NT2/D1 (cell line): ENCODE measurements around the gene GP1BB.

Source experiments
- DNase-seq: peaks from one replicate; pipeline ENCODE4 v3.0.0-alpha.2; 2011; ENCODE audit warnings: low read depth, low spot score
- H3K27me3 ChIP-seq: 2 replicates; pipeline ENCODE4 v1.6.0; 2011; ENCODE audit warnings: mild to moderate bottlenecking; ENCODE audit not compliant: insufficient read length, insufficient read depth
- H3K36me3 ChIP-seq: 2 replicates; pipeline ENCODE4 v1.6.1; 2011; ENCODE audit warnings: mild to moderate bottlenecking, low read length, mixed read lengths; ENCODE audit not compliant: insufficient read depth, insufficient read length
- H3K4me1 ChIP-seq: 2 replicates; pipeline ENCODE4 v1.5.1; 2011; ENCODE audit not compliant: insufficient read depth, insufficient read length
- H3K4me3 ChIP-seq: 2 replicates; pipeline ENCODE4 v1.5.1; 2011; ENCODE audit warnings: low read depth; ENCODE audit not compliant: insufficient read length
- H3K9ac ChIP-seq: 2 replicates; pipeline ENCODE4 v1.6.0; 2011; ENCODE audit warnings: low read depth; ENCODE audit not compliant: insufficient read length
- H3K9me3 ChIP-seq: 2 replicates; pipeline ENCODE4 v1.5.1; 2011; ENCODE audit warnings: mild to moderate bottlenecking, low read length; ENCODE audit not compliant: insufficient read depth
- SUZ12 ChIP-seq: IDR thresholded peaks from 2 replicates; pipeline ENCODE4 v1.6.1; 2011; ENCODE audit not compliant: insufficient read length, insufficient read depth; ENCODE audit errors: extremely low read depth
- YY1 ChIP-seq: IDR thresholded peaks from 2 replicates; pipeline ENCODE4 v1.6.1; 2011; ENCODE audit not compliant: insufficient read length, insufficient read depth
- ZNF274 ChIP-seq: IDR thresholded peaks from 2 replicates; pipeline ENCODE4 v1.6.1; 2011; ENCODE audit warnings: mild to moderate bottlenecking, low read depth, low read length

GP1BB gene

DNA sequence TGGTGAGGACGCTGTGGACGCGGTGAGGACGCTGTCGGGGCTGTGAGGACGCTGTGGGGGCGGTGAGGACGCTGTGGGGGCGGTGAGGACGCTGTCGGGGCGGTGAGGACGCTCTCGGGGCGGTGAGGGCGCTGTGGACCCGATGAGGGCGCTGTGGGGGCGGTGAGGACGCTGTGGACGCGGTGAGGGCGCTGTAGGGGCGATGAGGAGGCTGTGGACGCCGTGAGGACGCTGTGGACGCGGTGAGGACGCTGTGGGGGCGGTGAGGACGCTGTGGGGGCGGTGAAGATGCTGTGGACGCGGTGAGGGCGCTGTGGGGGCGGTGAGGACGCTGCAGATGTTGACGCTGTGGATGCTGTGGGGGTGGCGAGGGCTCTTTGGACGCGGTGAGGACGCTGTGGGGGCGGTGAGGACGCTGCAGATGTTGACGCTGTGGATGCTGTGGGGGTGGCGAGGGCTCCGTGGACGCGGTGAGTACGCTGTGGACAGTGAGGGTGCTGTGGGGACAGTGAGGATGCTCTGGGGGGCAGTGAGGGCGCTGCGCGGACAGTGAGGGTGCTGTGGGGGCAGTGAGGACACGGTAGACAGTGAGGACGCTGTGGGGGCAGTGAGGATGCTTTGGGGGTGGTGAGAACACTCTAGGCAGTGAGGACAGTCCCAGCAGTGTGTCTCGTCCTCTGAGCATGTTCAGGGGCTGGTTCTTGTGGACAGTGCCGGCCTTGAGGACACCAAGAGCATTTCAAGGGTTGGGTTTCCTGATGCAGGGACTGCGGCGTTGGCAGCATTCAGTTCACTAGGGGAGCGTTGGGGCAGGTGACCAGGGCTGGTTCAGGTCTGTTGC is 4.2 kb downstream of the GP1BB start:
- TF ChIP-seq SUZ12: no peak
- TF ChIP-seq YY1: no peak
- no peak for TF ChIP-seq ZNF274
- H3K36me3 ChIP-seq: peaks cover 4% of the 10 kb centered on the region
- DNase-seq: no peak
- H3K4me3 ChIP-seq: no peak overlapping the region
- H3K4me1 ChIP-seq: peaks cover 9% of the 10 kb centered on the region
- H3K27me3 ChIP-seq: peaks cover 44% of the 10 kb centered on the region
- no peak overlapping the region for H3K9ac ChIP-seq
- peaks cover 14% of the 10 kb centered on the region; the same call in 1 of the 2 replicates for H3K9me3 ChIP-seq

DNA sequence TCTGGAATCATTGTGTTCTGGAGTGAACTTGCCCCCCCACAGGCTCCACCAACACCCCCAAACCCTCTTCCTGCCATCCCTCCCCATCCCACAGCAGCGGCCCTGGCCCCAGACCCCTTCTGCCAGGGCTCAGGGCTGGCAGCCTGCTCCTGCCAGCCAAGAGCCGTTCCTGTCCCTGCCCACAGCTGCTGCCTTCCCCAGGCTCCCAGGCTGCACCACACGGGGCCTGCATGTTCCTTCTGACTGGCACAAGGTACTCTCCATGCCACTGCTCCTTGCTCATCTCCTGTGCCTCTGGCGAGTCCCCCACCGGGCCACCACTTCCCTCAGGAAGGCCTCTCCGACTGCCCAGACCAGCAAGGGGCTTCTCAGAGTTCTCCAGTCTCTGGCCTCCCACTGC is 4.9 kb downstream of the GP1BB start:
- Histone ChIP-seq H3K4me3 (no peak overlapping the region), H3K27me3 (peaks cover 37% of the 10 kb centered on the region), H3K9ac (no peak overlapping the region), H3K4me1 (peaks cover 9% of the 10 kb centered on the region), H3K36me3 (peaks cover under 1% of the 10 kb centered on the region), H3K9me3 (peaks cover 7% of the 10 kb centered on the region; the same call in 1 of the 2 replicates)
- DNase-seq: no peak
- no peak for TF ChIP-seq YY1
- TF ChIP-seq ZNF274: no peak

DNA sequence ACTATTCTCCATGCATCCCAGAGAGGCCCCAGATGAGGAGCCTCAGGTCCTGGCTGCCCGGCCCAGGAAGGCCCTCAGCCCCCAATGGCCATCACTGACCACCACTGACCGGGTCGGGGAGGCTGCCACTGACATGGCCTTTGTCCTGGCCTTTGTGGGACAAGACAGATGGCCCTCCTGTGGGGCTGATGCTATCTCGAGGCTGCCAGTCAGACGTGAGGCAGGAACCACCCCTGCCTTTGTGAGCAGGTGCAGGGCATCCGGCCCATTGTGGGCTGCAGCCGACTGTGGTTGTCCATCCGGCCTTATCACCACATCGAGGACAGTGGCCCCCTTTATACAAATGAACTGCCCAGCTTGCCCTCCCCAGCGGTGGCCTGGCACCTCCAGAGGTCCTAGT is 5.5 kb downstream of the GP1BB start:
- TF ChIP-seq YY1: no peak
- TF ChIP-seq ZNF274: no peak
- TF ChIP-seq SUZ12: no peak
- H3K9me3 ChIP-seq: peaks cover 6% of the 10 kb centered on the region; the same call in 1 of the 2 replicates
- no peak overlapping the region for H3K4me3 ChIP-seq
- no peak for DNase-seq
- no peaks in the 10 kb centered on the region for H3K36me3 ChIP-seq
- H3K27me3 ChIP-seq: peaks cover 33% of the 10 kb centered on the region
- peaks cover 9% of the 10 kb centered on the region for H3K4me1 ChIP-seq
- H3K9ac ChIP-seq: no peak overlapping the region

DNA sequence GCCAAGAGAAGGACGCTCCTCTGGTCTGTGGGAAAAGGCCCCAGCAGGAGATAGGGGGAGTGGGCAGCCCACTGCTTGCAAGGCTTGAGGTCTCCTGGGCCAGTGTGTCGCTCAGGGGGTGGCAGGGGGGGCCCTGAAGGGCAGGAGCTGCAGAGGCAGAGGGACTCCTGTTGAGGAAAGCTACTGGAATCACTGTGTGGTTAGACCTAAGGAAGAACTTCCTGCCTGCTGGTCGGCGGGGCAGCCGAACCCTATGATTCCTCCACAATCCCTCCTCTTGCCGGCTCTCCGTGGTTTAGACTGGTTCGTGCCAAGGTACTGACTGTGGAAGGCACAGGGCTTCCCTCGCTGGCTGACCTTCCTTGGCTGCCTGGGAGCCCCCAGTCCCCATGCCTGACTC is 6.2 kb downstream of the GP1BB start:
- no peak overlapping the region for H3K9ac ChIP-seq
- no peaks in the 10 kb centered on the region for H3K36me3 ChIP-seq
- H3K4me1 ChIP-seq: peaks cover 9% of the 10 kb centered on the region
- H3K4me3 ChIP-seq: no peak overlapping the region
- H3K9me3 ChIP-seq: peaks cover 6% of the 10 kb centered on the region; the same call in 1 of the 2 replicates
- TF ChIP-seq YY1: no peak
- no peak for TF ChIP-seq ZNF274
- TF ChIP-seq SUZ12: no peak
- no peak for DNase-seq
- peaks cover 30% of the 10 kb centered on the region for H3K27me3 ChIP-seq

DNA sequence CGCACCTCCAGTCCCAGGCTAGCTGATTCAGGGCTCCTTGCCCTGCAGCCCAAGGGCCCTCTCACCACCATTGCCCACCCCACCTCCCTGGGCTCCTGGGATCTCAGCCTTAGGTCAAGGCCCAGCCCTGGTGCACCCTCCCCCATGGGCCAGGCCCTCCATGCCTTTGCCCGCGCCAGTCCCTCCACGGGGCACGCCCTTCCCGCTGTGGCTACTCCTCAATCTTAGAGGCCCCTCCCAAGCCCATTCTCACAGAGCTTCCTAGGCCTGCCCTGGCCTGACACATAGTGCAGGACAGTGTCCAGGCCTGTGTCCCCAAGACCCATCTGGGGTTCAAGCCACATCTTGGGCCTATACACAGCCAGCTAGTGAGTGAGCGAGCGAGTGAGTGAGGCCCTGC is 6.9 kb downstream of the GP1BB start:
- TF ChIP-seq YY1: no peak
- Histone ChIP-seq H3K27me3 (peaks cover 23% of the 10 kb centered on the region), H3K9me3 (no peaks in the 10 kb centered on the region; the same call in 1 of the 2 replicates), H3K4me1 (peaks cover 6% of the 10 kb centered on the region), H3K9ac (peak overlapping the region; percentile 79), H3K36me3 (no peaks in the 10 kb centered on the region), H3K4me3 (no peak overlapping the region)
- DNase-seq: no peak

DNA sequence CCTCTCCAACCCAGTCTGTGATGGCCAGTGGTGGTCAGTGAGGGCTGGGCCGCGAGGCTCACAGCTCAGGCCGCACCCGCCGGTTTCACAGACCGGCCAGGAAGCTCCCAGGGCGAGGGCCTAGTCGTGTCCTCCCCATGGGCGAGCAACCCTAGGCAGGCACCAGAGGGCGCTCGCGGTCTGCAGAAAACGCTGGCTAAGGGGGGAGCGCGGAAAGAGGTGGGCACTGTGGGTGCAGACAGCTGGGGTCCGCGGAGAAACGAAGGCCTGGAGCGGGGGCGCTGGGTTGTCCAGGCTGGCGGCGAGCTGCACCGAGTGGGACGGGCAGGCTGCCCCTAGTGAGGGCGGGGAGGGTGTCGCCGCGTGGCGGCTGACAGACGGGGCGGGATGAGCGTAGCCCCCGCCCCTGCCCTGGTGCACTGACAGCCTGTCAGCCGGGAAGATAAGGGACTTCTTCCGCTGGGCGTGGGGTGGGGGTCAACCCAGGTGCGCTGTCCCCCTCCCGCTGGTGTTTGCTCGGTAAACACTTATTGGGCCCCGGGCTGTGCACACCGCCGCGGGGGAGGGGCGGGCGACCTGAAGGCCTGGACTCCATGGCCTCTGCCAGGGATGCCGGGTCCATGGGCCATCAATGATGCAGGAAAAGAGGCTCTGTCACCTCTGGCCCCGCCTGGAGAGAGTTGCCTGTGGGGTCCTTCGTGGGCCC is 7.5 kb downstream of the GP1BB start:
- H3K9ac ChIP-seq: peak overlapping the region; percentile 79
- H3K36me3 ChIP-seq: no peaks in the 10 kb centered on the region

More for the DNA sequence above, 7.5 kb downstream of the GP1BB start:
- Histone ChIP-seq H3K9me3 (no peaks in the 10 kb centered on the region), H3K4me3 (peak overlapping the region; percentile 34), H3K4me1 (peaks cover 6% of the 10 kb centered on the region), H3K27me3 (peaks cover 19% of the 10 kb centered on the region)
- peak; percentile 43 for DNase-seq
- TF ChIP-seq YY1: no peak
- TF ChIP-seq ZNF274: no peak
- no peak for TF ChIP-seq SUZ12
